ENCODE measurements around the gene OPCML. TPM values are rescaled to one million over a fixed set of nuclear protein-coding genes. Genes with fewer than 3 reads are reported as not detected.

OPCML gene
- total RNA-seq, 1 experiment from 2014 or later: not detected

DNA sequence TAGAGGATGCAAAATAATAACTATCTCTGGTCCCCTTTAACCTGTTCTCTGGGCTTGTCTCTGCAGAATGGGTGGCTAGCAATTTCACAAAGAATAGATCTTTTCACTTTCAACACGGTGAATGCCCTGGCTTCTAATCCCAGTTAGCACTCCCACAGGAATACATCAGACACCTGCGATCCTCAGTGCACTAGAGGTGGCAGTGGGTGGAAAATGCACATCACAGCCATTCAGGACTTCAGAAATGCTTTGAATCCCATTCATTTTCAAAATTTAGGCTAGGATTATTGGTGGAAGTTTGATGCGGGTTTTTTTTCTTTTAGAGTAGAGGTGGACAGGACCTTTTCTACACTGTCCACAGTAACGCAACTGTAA lies 55.1 kb downstream of the OPCML start:
- in situ Hi-C loops (cut with HindIII; ENCODE audit: low pct_unique_long_range_greater_than_20kb, low sequenced_read_pairs): no loop called here
- DNase-seq (ENCODE audit: low read depth, low spot score): no peak

DNA sequence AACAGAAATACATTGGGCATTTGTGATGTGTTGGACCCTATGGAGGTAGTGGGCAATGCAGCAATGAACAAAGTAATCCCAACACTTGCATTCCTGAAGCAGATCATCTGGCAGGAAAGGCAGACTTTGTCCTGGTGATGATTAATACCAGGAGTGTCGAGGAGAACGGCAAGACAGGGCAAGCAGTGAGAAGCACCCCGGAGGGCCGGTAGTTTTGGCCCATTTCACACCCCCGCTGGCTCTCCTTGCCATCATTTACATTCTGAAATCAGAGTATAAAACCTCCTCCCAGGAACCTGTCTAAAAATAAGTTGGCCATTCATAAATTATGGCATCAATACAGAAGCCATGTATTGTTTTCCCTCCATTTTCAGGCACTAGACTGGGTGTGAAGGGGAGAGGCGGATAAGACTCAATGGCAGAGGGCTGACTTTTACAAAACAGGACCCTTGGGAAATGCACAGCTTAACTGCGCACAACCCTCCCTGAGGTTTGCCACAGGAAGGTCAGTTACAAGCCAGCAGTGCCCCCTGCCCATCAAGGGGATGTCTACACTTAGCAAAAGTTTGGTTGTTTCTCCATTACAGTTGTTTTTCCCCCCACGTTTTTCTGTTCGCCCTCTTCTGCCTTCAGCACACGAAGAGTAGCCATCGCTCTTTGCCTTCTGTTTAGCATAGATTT lies 55.6 kb downstream of the OPCML start:
- no peak for DNase-seq (ENCODE audit: low read depth, low spot score)
- in situ Hi-C loops (cut with HindIII; ENCODE audit: low pct_unique_long_range_greater_than_20kb, low sequenced_read_pairs): no loop called here

DNA sequence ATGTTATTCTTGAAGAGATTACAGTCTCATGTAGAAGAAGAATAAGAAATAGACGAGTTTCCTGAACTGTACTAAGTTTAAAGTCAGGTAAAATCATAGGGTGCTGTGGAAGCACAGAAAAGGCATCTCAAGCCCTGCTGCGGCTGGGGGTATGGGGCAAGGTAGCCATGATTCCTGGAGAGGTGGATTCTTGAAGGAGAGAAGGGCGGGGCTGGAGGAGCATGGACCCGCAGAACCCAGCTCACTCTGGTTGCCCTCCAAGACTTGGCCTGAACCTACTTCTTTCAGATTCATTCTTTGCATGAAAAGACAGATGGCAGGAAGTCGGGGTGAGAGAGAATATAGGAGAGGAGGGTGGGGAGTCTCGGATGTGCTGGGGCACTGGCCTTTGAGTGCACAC lies 57.8 kb downstream of the OPCML start:
- in situ Hi-C loops (cut with HindIII; ENCODE audit: low pct_unique_long_range_greater_than_20kb, low sequenced_read_pairs): no loop called here
- DNase-seq (ENCODE audit: low read depth, low spot score): no peak

DNA sequence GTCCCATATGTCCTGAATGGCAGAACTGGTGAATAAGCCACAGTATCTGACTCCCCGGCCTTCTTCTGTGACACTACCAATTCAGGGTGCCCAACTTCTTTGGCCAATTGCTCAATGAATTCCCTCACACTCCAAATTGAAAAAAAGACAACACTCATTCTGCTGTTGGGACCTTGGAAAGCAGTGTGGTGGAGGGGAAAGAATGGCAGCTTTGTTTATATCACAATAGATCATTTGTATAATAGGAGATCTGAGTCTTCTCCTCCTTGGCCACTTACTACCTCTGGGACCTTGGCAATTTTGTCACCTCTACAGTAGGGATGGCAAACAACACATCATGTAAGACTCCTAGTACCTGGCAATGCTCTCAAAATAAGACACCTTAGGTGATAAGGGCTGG lies 64.6 kb downstream of the OPCML start:
- in situ Hi-C loops (cut with HindIII; ENCODE audit: low pct_unique_long_range_greater_than_20kb, low sequenced_read_pairs): no loop called here
- peak; percentile 1 for DNase-seq (ENCODE audit: low read depth, low spot score)

DNA sequence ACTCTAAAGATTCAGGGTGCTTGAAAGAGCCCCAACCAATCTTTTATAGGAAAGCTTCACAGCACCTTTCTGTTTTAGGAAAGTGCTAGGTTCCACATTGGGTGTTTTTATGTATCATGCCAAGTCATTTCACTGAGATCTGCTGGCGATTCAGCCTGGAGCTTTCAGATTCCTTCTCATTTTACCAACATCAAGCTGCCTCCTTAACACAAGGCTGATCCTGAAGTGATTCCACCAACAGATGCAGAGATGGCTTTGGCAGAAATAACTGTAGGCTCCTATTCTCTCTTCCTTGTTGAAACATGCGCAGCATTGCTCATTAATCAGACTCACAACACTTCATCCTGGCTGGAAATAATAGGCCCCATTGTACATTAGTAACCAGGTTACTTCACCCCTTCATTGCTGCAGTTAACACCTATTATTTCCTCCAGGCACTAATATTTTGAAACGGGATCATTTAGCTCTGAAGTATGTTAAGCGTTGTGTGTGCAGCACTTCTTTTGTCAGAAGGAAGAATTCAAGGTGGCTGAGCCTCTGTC lies 89.0 kb downstream of the OPCML start:
- DNase-seq (ENCODE audit: low read depth, low spot score): no peak
- in situ Hi-C loops (cut with HindIII; ENCODE audit: low pct_unique_long_range_greater_than_20kb, low sequenced_read_pairs): no loop called here

DNA sequence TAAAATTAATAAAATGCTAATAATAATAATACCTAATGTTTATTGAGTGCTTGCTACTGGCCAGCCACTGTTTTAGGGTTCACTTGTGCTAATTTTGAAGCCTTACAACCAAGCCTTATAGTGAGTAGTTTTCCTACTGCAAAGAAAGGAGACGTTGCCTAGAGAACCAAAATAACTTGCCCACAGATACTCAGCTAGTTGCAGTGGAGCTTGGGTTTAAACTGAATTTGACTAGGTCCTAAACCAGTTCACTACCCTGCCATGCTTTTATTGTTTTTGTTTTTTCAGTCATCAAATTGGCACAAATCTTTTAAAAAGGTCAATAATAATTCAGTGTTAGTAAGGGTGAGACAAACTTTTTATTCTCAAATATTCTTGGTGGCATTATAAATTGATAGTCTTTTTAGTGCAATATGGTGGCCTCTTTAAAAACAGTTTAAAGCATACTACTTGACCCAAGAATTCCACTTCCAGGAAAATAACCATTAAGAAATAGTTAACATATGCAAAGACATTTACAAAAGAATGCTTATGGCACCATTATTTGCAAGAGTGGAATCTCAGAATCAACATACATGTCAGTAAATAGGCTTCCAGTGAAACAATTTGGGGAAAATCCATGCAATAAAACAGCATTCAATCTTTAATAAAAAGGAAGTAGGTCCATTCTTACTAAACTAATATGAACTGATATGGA lies 90.2 kb downstream of the OPCML start:
- no peak for DNase-seq (ENCODE audit: low read depth, low spot score)
- in situ Hi-C loops (cut with HindIII; ENCODE audit: low pct_unique_long_range_greater_than_20kb, low sequenced_read_pairs): no loop called here

DNA sequence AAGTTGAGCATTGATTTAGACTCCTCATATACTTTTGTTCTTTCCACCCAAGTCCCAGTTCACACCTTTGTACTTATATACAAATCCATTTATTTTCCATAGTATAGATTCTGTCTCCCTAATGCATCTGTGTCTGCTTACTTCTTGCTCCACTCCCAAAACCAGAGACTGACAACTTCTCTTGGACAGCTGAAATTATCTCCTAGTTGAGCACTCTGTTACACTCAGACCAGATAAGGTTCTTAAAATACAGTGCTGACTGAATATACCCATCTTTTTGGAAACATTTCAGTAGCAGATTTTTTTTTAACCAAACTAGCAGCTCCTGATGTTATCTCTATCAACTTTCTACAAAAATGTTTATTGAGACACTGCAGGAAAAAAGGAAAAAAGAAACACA lies 106.3 kb downstream of the OPCML start:
- in situ Hi-C loops (cut with HindIII; ENCODE audit: low pct_unique_long_range_greater_than_20kb, low sequenced_read_pairs): no loop called here
- DNase-seq (ENCODE audit: low read depth, low spot score): no peak

DNA sequence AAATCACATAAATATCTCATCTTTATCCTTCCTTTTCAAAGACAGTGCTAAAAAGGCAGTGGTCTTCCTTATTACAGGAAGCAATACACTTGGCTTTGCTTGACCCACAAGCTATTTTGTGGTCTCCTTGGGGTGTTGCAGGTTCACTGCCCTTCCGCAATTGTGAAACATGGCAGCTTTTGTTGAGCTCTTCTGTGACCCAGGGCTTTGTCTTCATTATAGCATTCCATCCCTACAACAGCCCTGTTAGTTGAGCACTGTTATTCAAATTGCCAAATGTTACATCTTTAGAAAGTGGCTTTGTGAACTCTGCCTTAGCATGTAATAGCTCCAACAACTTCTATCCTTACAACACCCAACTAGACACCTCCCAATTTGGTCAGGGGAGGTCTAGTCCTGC lies 107.1 kb downstream of the OPCML start:
- no peak for DNase-seq (ENCODE audit: low read depth, low spot score)
- in situ Hi-C loops (cut with HindIII; ENCODE audit: low pct_unique_long_range_greater_than_20kb, low sequenced_read_pairs): no loop called here

DNA sequence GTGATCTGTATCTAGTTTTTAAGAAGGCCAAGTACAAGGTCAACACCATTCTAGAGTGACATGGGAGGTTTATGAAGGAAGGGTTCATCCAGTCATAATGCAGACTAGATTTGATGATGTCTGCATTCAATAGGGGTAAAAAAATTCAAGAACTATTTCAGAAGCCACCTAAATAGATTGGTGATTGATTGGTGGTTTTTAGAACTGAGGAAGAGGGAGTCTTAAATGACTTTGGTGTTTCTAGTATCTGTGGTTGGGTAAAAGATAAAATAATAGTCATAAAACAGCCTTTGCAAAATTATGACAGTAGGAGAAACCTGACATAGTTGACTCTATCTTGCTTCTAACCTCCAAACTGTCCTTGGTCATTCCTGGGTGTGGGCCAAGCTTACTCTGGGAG lies 114.1 kb downstream of the OPCML start:
- in situ Hi-C loops (cut with HindIII; ENCODE audit: low pct_unique_long_range_greater_than_20kb, low sequenced_read_pairs): no loop called here
- DNase-seq (ENCODE audit: low read depth, low spot score): no peak

DNA sequence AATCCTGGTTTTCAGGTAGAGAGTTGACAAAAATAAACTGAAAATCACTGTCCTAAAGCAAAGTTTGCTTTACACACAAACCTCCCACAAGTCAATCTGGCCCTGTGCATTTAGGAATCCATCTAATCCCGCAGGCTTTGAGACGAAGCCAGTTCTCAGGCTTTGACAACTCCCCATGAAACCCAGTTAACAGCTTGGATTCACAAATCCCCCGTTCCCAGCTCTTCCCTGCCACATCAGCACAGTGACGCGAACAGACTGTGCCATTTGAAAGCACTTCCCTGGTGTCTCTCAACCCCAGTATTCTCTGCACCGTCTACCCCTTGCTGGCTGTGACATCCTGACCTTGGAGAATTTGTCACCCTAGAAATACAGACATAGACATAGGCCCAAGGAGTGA lies 117.8 kb downstream of the OPCML start:
- in situ Hi-C loops (cut with HindIII; ENCODE audit: low pct_unique_long_range_greater_than_20kb, low sequenced_read_pairs): no loop called here
- no peak for DNase-seq (ENCODE audit: low read depth, low spot score)

DNA sequence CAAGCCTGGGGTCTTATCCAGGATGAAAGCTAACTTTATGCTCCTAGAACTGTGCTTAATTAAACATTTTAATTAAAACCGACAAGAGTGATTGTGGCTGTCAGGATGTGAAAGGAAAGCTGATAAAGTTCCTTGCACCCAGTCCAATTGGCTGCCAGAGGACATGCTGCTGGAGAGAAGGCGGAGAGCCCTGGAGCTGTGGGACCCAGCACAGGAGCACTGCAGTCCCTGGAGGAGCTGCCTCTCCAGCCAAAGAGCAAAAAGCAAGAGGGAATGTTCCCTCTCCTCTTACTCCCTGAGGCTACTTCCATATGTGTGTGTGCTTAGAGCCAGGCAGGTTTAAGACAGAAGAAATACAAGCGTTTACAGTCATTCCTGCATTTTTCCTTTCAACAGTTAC lies 118.6 kb downstream of the OPCML start:
- in situ Hi-C loops (cut with HindIII; ENCODE audit: low pct_unique_long_range_greater_than_20kb, low sequenced_read_pairs): no loop called here
- no peak for DNase-seq (ENCODE audit: low read depth, low spot score)

DNA sequence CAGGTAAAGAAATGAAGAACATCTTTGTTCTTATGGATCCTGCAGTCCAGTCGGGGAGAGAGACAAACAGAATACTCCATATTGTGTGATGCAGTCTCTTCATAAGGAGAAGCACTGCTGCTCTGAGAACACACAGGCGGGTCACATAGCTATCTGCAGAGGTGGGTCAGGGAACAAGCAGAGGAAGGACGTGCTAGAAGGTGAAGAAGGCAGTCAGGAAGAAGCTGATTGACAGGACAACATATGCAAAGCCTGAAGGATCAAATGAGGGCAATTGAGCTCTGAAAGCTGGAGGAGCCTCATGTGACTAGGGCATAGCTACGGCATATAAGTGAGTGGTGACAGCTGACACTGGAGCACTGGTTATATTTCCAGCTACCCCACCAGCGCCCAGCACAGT lies 122.5 kb downstream of the OPCML start:
- in situ Hi-C loops (cut with HindIII; ENCODE audit: low pct_unique_long_range_greater_than_20kb, low sequenced_read_pairs): no loop called here

DNA sequence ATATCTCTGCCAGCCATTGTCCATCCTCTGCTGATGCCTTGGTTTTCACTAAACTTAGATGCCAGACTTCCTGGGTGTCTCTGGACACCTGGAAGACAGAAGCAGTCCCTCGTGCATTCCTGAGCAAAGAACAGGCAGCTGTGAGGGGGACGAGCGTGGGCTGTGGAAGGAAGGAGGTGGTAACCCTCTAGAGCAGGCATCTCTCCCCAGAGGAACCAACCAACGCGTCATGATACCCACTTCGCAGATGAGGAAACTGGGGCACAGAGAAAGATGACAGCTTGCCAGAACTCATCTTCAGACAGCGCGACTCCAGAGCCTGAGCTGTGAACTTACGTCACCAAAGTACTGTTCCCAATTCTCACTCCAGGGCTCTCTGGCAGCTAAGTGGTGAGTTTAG lies 123.4 kb downstream of the OPCML start:
- DNase-seq (ENCODE audit: low read depth, low spot score): no peak
- in situ Hi-C loops (cut with HindIII; ENCODE audit: low pct_unique_long_range_greater_than_20kb, low sequenced_read_pairs): no loop called here

More for the DNA sequence above, 122.5 kb downstream of the OPCML start:
- no peak for DNase-seq (ENCODE audit: low read depth, low spot score)

DNA sequence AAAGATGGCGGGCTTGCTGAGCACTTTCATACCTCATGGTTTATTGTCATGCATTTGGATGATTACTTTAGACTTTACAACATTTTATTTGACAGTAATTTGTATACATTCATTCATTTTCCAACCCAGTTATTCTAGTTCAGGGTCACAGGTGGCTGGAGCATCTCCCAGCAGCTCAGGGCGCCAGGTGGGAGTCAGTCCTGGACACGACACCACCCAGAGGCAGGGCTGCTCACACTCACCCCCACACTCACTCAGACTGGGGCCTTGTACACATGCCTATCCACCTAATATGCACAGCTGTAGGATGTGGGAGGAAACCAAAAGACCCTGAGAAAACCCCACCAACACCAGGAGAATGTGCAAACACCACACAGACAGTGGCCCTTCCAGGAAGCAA lies 123.9 kb downstream of the OPCML start:
- in situ Hi-C loops (cut with HindIII; ENCODE audit: low pct_unique_long_range_greater_than_20kb, low sequenced_read_pairs): no loop called here
- no peak for DNase-seq (ENCODE audit: low read depth, low spot score)

DNA sequence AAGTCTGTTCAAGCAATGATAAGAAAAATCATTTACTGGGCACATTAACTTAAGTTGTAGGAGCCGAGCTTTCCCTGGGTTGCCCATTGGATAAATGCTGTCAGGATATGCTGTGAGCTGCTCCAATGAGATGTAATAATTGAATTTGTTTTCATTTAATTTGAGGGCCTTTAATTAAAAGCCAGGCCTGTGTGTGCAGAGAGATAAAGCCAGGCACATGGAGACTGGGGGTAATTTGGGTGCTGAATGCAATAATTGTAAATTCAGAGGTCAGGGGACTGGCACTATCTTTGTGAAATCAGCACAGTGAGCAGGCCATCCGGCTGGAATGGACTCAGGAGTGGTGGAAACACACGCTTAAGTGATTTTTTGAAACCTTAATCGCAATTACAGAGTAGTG lies 125.8 kb downstream of the OPCML start:
- no peak for DNase-seq (ENCODE audit: low read depth, low spot score)
- in situ Hi-C loops (cut with HindIII; ENCODE audit: low pct_unique_long_range_greater_than_20kb, low sequenced_read_pairs): no loop called here

DNA sequence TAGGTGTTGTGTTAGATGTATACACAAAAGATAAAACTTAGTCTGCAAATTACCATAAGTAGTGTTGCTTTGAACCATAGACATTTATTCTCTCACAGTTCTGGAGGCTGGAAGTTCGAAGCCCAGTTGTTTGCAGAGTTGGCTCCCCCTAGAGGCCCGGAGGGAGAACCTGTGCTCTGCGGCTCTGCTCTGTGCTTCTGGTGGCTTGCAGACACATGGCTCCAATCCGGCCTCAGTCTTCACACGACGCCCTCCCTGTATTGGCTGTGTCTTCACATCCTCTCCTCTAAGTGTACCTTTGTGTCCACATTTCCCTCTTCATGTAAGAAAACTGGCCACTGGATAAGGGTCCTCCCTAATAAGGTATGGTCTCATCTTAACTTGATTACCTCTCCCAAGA lies 128.4 kb downstream of the OPCML start:
- peak; percentile 22 for DNase-seq (ENCODE audit: low read depth, low spot score)
- in situ Hi-C loops (cut with HindIII; ENCODE audit: low pct_unique_long_range_greater_than_20kb, low sequenced_read_pairs): no loop called here

DNA sequence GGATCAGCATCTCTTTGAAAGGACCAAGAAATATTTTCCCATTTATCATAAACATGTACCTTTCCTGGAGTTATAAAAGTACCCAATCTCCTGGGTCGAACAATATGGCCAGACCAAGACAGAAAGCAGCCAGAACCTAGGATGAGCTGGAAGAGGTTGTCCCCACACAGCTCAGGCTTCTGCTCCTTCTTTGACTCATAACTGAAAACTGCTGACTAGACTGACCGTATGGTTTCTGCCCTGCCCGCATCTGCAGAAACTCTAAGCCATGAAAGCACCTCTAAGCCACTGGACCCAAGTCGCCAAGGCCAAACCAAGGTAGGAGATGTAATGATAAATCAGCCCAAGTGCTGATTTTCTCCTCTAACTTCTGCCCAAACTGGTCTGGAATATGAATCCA lies 129.8 kb downstream of the OPCML start:
- in situ Hi-C loops (cut with HindIII; ENCODE audit: low pct_unique_long_range_greater_than_20kb, low sequenced_read_pairs): no loop called here
- no peak for DNase-seq (ENCODE audit: low read depth, low spot score)

DNA sequence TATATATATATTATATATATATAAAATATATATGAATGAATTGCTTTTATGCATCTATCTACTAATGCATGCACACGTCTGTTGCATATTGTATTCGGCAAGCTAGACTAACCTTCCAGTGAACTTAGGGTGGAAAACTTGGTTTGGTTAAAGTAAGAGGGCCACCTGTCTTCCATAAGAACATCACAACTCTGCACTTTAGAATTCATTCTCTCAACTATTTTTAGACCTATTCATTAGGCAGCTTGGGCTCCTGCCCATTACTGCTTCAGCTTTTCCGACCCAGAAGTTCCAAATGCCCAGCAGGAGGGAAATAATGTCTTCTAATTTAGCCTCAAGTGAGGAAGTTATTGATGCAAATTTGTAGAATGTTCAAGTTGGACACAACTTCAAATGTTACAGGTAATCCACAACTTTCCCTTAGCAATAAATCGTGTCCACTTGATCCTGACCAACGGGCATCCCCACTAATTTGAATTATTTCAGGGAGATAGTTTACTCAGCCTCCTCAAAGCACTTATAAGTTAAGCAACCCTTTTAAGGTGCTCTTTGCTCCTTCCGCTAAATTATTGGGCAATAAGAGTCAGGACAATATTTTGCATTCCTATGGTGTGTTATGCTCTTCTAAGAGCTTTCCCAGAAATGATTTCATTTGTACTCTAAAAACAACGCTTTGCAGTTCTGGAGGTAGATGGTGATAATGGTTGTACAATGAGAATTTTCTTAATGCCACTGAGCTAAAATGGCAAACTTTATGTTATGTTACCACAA lies 132.3 kb downstream of the OPCML start:
- no peak for DNase-seq (ENCODE audit: low read depth, low spot score)
- in situ Hi-C loops (cut with HindIII; ENCODE audit: low pct_unique_long_range_greater_than_20kb, low sequenced_read_pairs): no loop called here

DNA sequence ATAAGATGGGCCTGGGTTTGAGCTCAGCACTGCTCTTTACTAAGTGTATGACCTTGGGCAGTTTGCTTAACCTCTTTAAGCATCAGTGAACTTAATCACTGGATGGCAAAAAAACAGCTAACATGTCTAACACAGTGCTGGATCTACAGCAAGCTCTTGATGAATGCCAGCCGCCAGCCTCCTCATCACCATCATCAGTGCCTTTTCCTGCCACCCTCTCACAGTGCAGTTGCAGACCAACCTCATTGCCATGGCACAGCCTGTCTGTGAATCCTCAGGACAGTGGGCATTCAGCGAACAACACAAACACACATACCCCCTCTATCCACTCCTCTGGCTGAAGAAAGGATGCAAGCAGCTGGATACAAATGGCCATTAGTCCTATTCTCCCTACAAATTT lies 133.0 kb downstream of the OPCML start:
- in situ Hi-C loops (cut with HindIII; ENCODE audit: low pct_unique_long_range_greater_than_20kb, low sequenced_read_pairs): no loop called here
- no peak for DNase-seq (ENCODE audit: low read depth, low spot score)
